ENCODE measurements around the gene SUB1. TPM values are rescaled to one million over a fixed set of nuclear protein-coding genes. Genes with fewer than 3 reads are reported as not detected.
A peak's percentile ranks its signal among the peaks of the same experiment; 100 is the strongest.

The SUB1 gene
- total RNA-seq, 2 donors from 2014 or later = 135 to 190 TPM

GRCh38 chr5:32604800-32605765, 19.7 kb downstream of the SUB1 start:
- TF ChIP-seq POLR2A (IDR thresholded peaks at IDR 0.05) (no peak), CTCF (IDR thresholded peaks at IDR 0.05) (no peak), POLR2AphosphoS5 (IDR thresholded peaks at IDR 0.05) (no peak)
- H3K9me3 ChIP-seq = no peaks in the 10 kb centered on the region
- no peaks in the 10 kb centered on the region for H3K4me1 ChIP-seq (replicated peaks)
- H3K27ac ChIP-seq = no peak overlapping the region
- H3K27me3 ChIP-seq (replicated peaks; ENCODE audit: insufficient read depth) = no peaks in the 10 kb centered on the region
- H3K4me3 ChIP-seq = no peak overlapping the region
- WGBS = 88% methylated on average over 4 of the region's 4 CpGs
- H3K36me3 ChIP-seq = no peaks in the 10 kb centered on the region
- DNase-seq (ENCODE audit: low spot score) = no peak
- intact Hi-C loops (cut with DNase I) = no loop called here

- no peak for DNase-seq (ENCODE audit: low spot score)
- no peaks in the 10 kb centered on the region for H3K9me3 ChIP-seq
- H3K27ac ChIP-seq = no peak overlapping the region
- TF ChIP-seq POLR2A (IDR thresholded peaks at IDR 0.05) = no peak
- no peak for TF ChIP-seq POLR2AphosphoS5 (IDR thresholded peaks at IDR 0.05)
- TF ChIP-seq CTCF (IDR thresholded peaks at IDR 0.05) = no peak
- H3K4me1 ChIP-seq (replicated peaks) = no peaks in the 10 kb centered on the region
- 94% methylated on average over 2 of the region's 2 CpGs for WGBS
- no peaks in the 10 kb centered on the region for H3K36me3 ChIP-seq
- no peaks in the 10 kb centered on the region for H3K27me3 ChIP-seq (replicated peaks; ENCODE audit: insufficient read depth)
- intact Hi-C loops (cut with DNase I) = no loop called here
- no peak overlapping the region for H3K4me3 ChIP-seq
Observed at GRCh38 chr5:32605766-32606152, 20.4 kb downstream of the SUB1 start.

- H3K9me3 ChIP-seq = no peaks in the 10 kb centered on the region
- no peak overlapping the region for H3K27ac ChIP-seq
- H3K27me3 ChIP-seq (replicated peaks; ENCODE audit: insufficient read depth) = no peaks in the 10 kb centered on the region
- no peaks in the 10 kb centered on the region for H3K36me3 ChIP-seq
- no peak for DNase-seq (ENCODE audit: low spot score)
- no peaks in the 10 kb centered on the region for H3K4me1 ChIP-seq (replicated peaks)
- intact Hi-C loops (cut with DNase I) = loop anchor here (2.0 kb wide), 2 partner anchors 124 to 378 kb away; no protein-coding TSS in a partner anchor
- no peak overlapping the region for H3K4me3 ChIP-seq
- WGBS = 53% methylated on average over 10 of the region's 10 CpGs
- TF ChIP-seq POLR2A (IDR thresholded peaks at IDR 0.05) = no peak
- no peak for TF ChIP-seq POLR2AphosphoS5 (IDR thresholded peaks at IDR 0.05)
- no peak for TF ChIP-seq CTCF (IDR thresholded peaks at IDR 0.05)
Observed at GRCh38 chr5:32612134-32612888, 27.0 kb downstream of the SUB1 start.

- intact Hi-C loops (cut with DNase I) = loop anchor here (2.0 kb wide), 2 partner anchors 124 to 378 kb away; no protein-coding TSS in a partner anchor
- H3K27ac ChIP-seq = no peak overlapping the region
Observed at GRCh38 chr5:32613050-32613672, 27.8 kb downstream of the SUB1 start.

More at GRCh38 chr5:32613050-32613672, 27.8 kb downstream of the SUB1 start:
- Histone ChIP-seq H3K9me3 (no peaks in the 10 kb centered on the region), H3K4me1 (replicated peaks) (no peaks in the 10 kb centered on the region), H3K36me3 (no peaks in the 10 kb centered on the region), H3K27me3 (replicated peaks; ENCODE audit: insufficient read depth) (no peaks in the 10 kb centered on the region), H3K4me3 (no peak overlapping the region)
- TF ChIP-seq POLR2A (IDR thresholded peaks at IDR 0.05) = no peak
- TF ChIP-seq CTCF (IDR thresholded peaks at IDR 0.05) = peak; percentile 62 to 88 (median 80)
- peak; percentile 34 for TF ChIP-seq POLR2AphosphoS5 (IDR thresholded peaks at IDR 0.05)
- peak; percentile 67 for DNase-seq (ENCODE audit: low spot score)
- WGBS = 6% methylated on average over 10 of the region's 10 CpGs

Data from prostate gland (tissue), 2 donors.